CD4-positive, alpha-beta T cell treated with Interleukin-4 for 1 hour (primary cell): Measurements from ENCODE around the gene XYLT1.

Experiments
- DNase-seq, 2 donors: peaks; one replicate each; pipeline ENCODE4 v3.0.0-alpha.2; 2020 to 2022

Gene XYLT1

GRCh38 chr16:17168181-17168580 lies 302.6 kb downstream of the XYLT1 start:
- no peak for DNase-seq

- DNase-seq: no peak
Measured at GRCh38 chr16:17166095-17166494, 304.7 kb downstream of the XYLT1 start.

GRCh38 chr16:17162560-17162959 lies 308.2 kb downstream of the XYLT1 start:
- DNase-seq: no peak

GRCh38 chr16:17160920-17161431 lies 309.8 kb downstream of the XYLT1 start:
- no peak for DNase-seq

GRCh38 chr16:17160285-17160853 lies 310.4 kb downstream of the XYLT1 start:
- no peak for DNase-seq

GRCh38 chr16:17159617-17160016 lies 311.1 kb downstream of the XYLT1 start:
- no peak for DNase-seq

GRCh38 chr16:17155936-17156335 lies 314.8 kb downstream of the XYLT1 start:
- DNase-seq: no peak

- DNase-seq: no peak
Measured at GRCh38 chr16:17155485-17155884, 315.3 kb downstream of the XYLT1 start.

- DNase-seq: no peak
Measured at GRCh38 chr16:17154981-17155380, 315.8 kb downstream of the XYLT1 start.

- DNase-seq: no peak
Measured at GRCh38 chr16:17152311-17152710, 318.4 kb downstream of the XYLT1 start.

- DNase-seq: no peak
Measured at GRCh38 chr16:17151335-17151734, 319.4 kb downstream of the XYLT1 start.

GRCh38 chr16:17149904-17150483 lies 320.8 kb downstream of the XYLT1 start:
- no peak for DNase-seq

GRCh38 chr16:17147942-17148341 lies 322.8 kb downstream of the XYLT1 start:
- no peak for DNase-seq

GRCh38 chr16:17145029-17145428 lies 325.7 kb downstream of the XYLT1 start:
- DNase-seq: no peak

- DNase-seq: no peak
Measured at GRCh38 chr16:17144431-17144830, 326.3 kb downstream of the XYLT1 start.

- no peak for DNase-seq
Measured at GRCh38 chr16:17143546-17144419, 327.0 kb downstream of the XYLT1 start.

- no peak for DNase-seq
Measured at GRCh38 chr16:17138801-17139200, 332.0 kb downstream of the XYLT1 start.

- DNase-seq: no peak
Measured at GRCh38 chr16:17135439-17135838, 335.3 kb downstream of the XYLT1 start.

- DNase-seq: no peak
Measured at GRCh38 chr16:17134586-17134985, 336.2 kb downstream of the XYLT1 start.

GRCh38 chr16:17133851-17134250 lies 336.9 kb downstream of the XYLT1 start:
- no peak for DNase-seq

GRCh38 chr16:17131351-17131750 lies 339.4 kb downstream of the XYLT1 start:
- DNase-seq: no peak

GRCh38 chr16:17130733-17131132 lies 340.0 kb downstream of the XYLT1 start:
- no peak for DNase-seq

GRCh38 chr16:17129971-17130370 lies 340.8 kb downstream of the XYLT1 start:
- DNase-seq: no peak

GRCh38 chr16:17128791-17129190 lies 342.0 kb downstream of the XYLT1 start:
- DNase-seq: no peak
